Mesangial cell (primary cell): ENCODE results near the gene NEDD4. TPM values are rescaled to one million over a fixed set of nuclear protein-coding genes. Genes with fewer than 3 reads are reported as not detected.

Source experiments
- total RNA-seq: library from RNA; depleted of rRNA; stranded (reverse); fragments of >200 nt; gene quantifications from 2 replicates; pipeline ENCODE4 v1.2.3, GENCODE V29; 2015

NEDD4 gene
- total RNA-seq, result 8.7 and 11.4 TPM in 2 replicates

DNA sequence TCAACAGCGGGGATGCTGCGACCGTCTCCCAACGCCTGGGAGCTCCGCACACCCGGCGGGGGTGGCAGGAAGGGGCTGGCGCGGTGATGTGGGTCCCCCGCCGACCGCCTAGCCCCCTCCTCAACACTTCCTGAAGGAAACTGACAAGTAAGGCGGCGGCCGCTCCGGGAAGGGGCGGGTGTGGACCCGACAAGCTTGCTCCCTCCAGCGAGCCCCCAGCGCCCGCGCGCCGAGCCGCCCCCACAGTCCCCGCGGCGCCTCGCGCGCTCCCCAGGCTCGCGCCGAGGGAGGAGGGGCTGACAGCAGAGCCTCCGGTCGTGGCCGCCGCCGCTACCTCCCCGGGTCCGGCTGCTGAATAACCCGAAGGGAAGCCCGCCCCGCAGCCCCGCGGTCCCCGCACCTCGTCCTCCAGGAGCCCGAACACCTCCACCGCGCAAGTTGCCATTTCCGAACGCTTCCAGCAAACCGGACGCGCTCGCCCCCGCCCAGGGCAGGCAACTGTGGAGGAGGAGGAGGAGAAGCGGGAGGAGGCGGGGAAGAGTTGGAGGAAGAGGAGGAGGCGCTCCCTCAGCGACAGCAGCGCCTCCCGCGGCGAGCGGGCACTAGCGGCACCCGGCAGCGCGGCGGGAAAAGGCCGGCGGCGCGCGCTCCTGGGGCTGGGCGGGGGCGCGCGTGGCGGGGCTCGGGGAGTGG, at the start of gene NEDD4:
Gene NEDD4, minus strand, starts transcription at position 502 of the 693 bp plus-strand sequence. Its CDS starts 57 bp downstream, at position 445.

